ENCODE results near the gene USP49.

- TF ChIP-seq POLR2A (IDR thresholded peaks at IDR 0.05) (no peak), CTCF (IDR thresholded peaks at IDR 0.05) (no peak)
Measured at GRCh38 chr6:41932378-41932777, 37.2 kb upstream of the USP49 start.
